Suppressor macrophage (primary cell): ENCODE measurements around the gene TAF7L.

Source experiments
- DNase-seq, 4 experiments: peaks; one replicate each; pipeline ENCODE4 v3.0.0-alpha.2; 2020 to 2022

The TAF7L gene

GRCh38 chrX:101220662-101221260 is 70.4 kb downstream of the TAF7L start:
- no peak for DNase-seq

- peak in 1 of 4 experiments; percentile 2 for DNase-seq
Measured at GRCh38 chrX:101219864-101220346, 71.2 kb downstream of the TAF7L start.

GRCh38 chrX:101219116-101219863 is 71.8 kb downstream of the TAF7L start, which contains the start of gene DRP2:
DRP2 (plus strand) TSS chrX:101219786; CDS start chrX:101231648, 11,862 bp downstream.
- DNase-seq, result no peak
